Fibroblast of lung (primary cell): Measurements from ENCODE around the gene PXDN. TPM values are rescaled to one million over a fixed set of nuclear protein-coding genes. Genes with fewer than 3 reads are reported as not detected.

ENCODE experiments used
- DNase-seq, 2 donors: peaks; one replicate each; pipeline versions ENCODE4 v3.0.0 to v3.0.0-alpha.2; 2010; ENCODE audit warnings: low read depth in 2 of 2
- H2AFZ ChIP-seq: 2 replicates; pipeline ENCODE4 v1.5.1; 2012; ENCODE audit warnings: low read length, control low read depth, inconsistent platforms
- H3K27ac ChIP-seq: 2 replicates; pipeline ENCODE4 v1.5.1; 2011; ENCODE audit warnings: low read length, control low read depth; ENCODE audit not compliant: insufficient read depth
- H3K27me3 ChIP-seq: 2 replicates; pipeline ENCODE4 v1.5.1; 2011; ENCODE audit warnings: mild to moderate bottlenecking, low read length; ENCODE audit not compliant: control insufficient read depth, insufficient read depth
- H3K36me3 ChIP-seq: 2 replicates; pipeline ENCODE4 v1.5.1; 2011; ENCODE audit warnings: low read length; ENCODE audit not compliant: control insufficient read depth, insufficient read depth
- H3K4me1 ChIP-seq: 2 replicates; pipeline ENCODE4 v1.5.1; 2011; ENCODE audit warnings: low read length; ENCODE audit not compliant: control insufficient read depth, insufficient read depth; ENCODE audit errors: extremely low read depth
- H3K4me2 ChIP-seq: 2 replicates; pipeline ENCODE4 v1.5.1; 2011; ENCODE audit warnings: low read length, control low read depth; ENCODE audit not compliant: insufficient read depth; ENCODE audit errors: extremely low read depth
- H3K4me3 ChIP-seq, 4 experiments: fragments of 200-600 bp in 1 of 4; sonication (generic) in 1 of 4; replicated peaks in 1 of 4; 2 replicates each; pipeline ENCODE4 v1.5.1; 2011 to 2016; ENCODE audit warnings: low read length in 4 of 4, low read depth in 3 of 4, mild to moderate bottlenecking in 3 of 4, control low read depth in 2 of 4, inconsistent platforms in 1 of 4, mixed read lengths in 1 of 4; ENCODE audit not compliant: insufficient read depth in 1 of 4; ENCODE audit errors: control extremely low read depth in 1 of 4
- H3K79me2 ChIP-seq: 2 replicates; pipeline ENCODE4 v1.5.1; 2012; ENCODE audit warnings: mild to moderate bottlenecking, low read length, inconsistent platforms; ENCODE audit not compliant: control insufficient read depth, insufficient read depth
- H3K9ac ChIP-seq: 2 replicates; pipeline ENCODE4 v1.5.1; 2011; ENCODE audit warnings: mild to moderate bottlenecking, low read length, control low read depth; ENCODE audit not compliant: insufficient read depth
- H3K9me3 ChIP-seq: 2 replicates; pipeline ENCODE4 v1.5.1; 2012; ENCODE audit warnings: low read depth, low read length; ENCODE audit not compliant: control insufficient read depth, insufficient read depth
- H4K20me1 ChIP-seq: 2 replicates; pipeline ENCODE4 v1.5.1; 2011; ENCODE audit warnings: low read length; ENCODE audit not compliant: control insufficient read depth, insufficient read depth; ENCODE audit errors: extremely low read depth
- EZH2 ChIP-seq: IDR thresholded peaks from 2 replicates; pipeline ENCODE4 v1.5.1; 2012; ENCODE audit warnings: low read length, control low read depth, mild to moderate bottlenecking; ENCODE audit errors: missing control alignments
- polyA plus RNA-seq, 2 donors: library from polyadenylated mRNA; depleted of rRNA in 1 of 2; stranded (reverse) in 1 of 2; unstranded in 1 of 2; fragments of >200 nt; gene quantifications; 2 replicates each; pipeline ENCODE4 v1.2.1, GENCODE V29; 2011 to 2012; ENCODE audit warnings: missing spikeins in 1 of 2
- total RNA-seq: library from RNA; depleted of rRNA; stranded (reverse); fragments of >200 nt; gene quantifications from 2 replicates; pipeline ENCODE4 v1.2.1, GENCODE V29; 2014
- TF ChIP-seq, protein P1 (sequence below), 2 donors: IDR thresholded peaks in 1 of 2; conservative IDR thresholded peaks in 1 of 2; 1 replicate in 1 of 2; 2 replicates in 1 of 2; pipeline ENCODE4 v1.5.1; 2011 to 2012; ENCODE audit warnings: low read length in 2 of 2, control low read depth in 1 of 2, inconsistent platforms in 1 of 2, low read depth in 1 of 2, mild to moderate bottlenecking in 1 of 2

PXDN gene
- total and polyA plus RNA-seq, 2 donors (not counting 1 experiment from before 2014, with no cell fraction given): 153 to 298 TPM

DNA sequence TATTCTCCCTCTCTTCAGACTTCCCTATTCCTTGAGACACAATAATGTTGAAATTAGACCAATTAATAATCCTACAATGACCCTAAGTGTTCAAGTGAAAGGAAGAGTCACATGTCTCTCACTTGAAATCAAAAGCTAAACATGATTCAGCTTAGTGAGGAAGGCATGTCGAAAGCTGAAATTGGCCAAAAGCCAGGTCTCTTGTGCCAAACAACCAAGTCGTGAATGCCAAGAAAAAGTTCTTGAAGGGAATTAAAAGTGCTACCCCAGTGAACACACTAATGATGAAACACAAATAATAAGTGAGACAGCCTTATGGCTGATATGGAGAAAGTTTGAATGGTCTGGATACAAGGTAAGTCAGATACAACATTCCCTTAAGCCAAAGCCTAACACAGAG is 115.4 kb downstream of the PXDN start:
- peak; percentile 78 to 97 for DNase-seq
- peaks cover 8% of the 10 kb centered on the region for H3K4me1 ChIP-seq
- no peaks in the 10 kb centered on the region for H4K20me1 ChIP-seq
- no peak overlapping the region for H3K27ac ChIP-seq
- H2AFZ ChIP-seq: no peak overlapping the region
- H3K9ac ChIP-seq: no peak overlapping the region
- H3K79me2 ChIP-seq: no peaks in the 10 kb centered on the region
- H3K4me3 ChIP-seq: no peak overlapping the region
- no peak overlapping the region for H3K4me2 ChIP-seq
- H3K9me3 ChIP-seq: no peaks in the 10 kb centered on the region
- H3K36me3 ChIP-seq: peaks cover 4% of the 10 kb centered on the region
- H3K27me3 ChIP-seq: no peaks in the 10 kb centered on the region
- no peak for TF ChIP-seq EZH2
- TF ChIP-seq, protein P1, sequence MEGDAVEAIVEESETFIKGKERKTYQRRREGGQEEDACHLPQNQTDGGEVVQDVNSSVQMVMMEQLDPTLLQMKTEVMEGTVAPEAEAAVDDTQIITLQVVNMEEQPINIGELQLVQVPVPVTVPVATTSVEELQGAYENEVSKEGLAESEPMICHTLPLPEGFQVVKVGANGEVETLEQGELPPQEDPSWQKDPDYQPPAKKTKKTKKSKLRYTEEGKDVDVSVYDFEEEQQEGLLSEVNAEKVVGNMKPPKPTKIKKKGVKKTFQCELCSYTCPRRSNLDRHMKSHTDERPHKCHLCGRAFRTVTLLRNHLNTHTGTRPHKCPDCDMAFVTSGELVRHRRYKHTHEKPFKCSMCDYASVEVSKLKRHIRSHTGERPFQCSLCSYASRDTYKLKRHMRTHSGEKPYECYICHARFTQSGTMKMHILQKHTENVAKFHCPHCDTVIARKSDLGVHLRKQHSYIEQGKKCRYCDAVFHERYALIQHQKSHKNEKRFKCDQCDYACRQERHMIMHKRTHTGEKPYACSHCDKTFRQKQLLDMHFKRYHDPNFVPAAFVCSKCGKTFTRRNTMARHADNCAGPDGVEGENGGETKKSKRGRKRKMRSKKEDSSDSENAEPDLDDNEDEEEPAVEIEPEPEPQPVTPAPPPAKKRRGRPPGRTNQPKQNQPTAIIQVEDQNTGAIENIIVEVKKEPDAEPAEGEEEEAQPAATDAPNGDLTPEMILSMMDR (conservative IDR thresholded peaks at IDR 0.05 in 1 of 2, IDR thresholded peaks at IDR 0.05 in 1 of 2; ENCODE audit: low read depth in 1 of 2, low read length in 2 of 2): no peak

DNA sequence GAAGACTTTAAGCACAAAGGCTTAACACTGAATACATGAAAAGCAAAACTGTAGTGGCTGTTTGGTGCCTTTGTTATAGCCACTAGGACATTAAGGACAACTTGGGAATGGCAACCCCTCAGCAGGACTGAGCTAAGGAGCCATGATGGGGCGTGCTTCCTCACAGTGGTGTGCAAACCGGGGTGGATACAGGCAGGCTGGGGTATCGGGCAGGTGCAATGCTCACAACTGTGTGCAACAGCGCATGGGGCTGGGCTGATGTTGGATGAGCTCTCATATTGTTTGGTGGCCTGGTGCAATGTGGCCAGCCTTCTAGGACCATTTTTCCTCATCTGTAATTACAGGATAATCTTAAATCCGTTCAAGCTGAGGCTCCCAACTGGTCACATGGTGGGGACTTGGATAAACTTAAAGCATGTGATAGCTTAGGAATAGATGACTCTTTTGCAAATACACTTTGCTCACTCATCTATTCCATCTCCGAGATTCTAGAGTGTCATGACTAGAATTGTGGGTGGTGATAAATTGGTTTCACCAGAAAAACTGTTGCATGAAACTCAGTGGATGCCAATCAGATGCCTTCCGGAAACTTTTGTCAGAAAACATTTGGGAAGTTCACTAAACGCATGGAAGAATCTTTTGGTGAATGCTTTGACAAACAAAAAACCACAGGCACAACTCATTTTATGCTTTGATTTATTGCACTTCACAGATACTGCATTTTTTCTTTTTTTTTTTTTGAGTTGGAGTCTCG is 116.5 kb downstream of the PXDN start:
- H3K27me3 ChIP-seq: no peaks in the 10 kb centered on the region
- no peaks in the 10 kb centered on the region for H3K79me2 ChIP-seq
- TF ChIP-seq, protein P1 (conservative IDR thresholded peaks at IDR 0.05 in 1 of 2, IDR thresholded peaks at IDR 0.05 in 1 of 2; ENCODE audit: low read depth in 1 of 2, low read length in 2 of 2): no peak
- no peak for TF ChIP-seq EZH2
- peak in 1 of 2 donors; percentile 86 for DNase-seq
- H3K36me3 ChIP-seq: peaks cover 4% of the 10 kb centered on the region
- no peaks in the 10 kb centered on the region for H3K9me3 ChIP-seq
- no peak overlapping the region for H3K4me3 ChIP-seq
- no peak overlapping the region for H3K4me2 ChIP-seq
- H3K27ac ChIP-seq: no peak overlapping the region
- no peak overlapping the region for H3K9ac ChIP-seq
- no peaks in the 10 kb centered on the region for H4K20me1 ChIP-seq
- peaks cover 8% of the 10 kb centered on the region for H3K4me1 ChIP-seq
- no peak overlapping the region for H2AFZ ChIP-seq

DNA sequence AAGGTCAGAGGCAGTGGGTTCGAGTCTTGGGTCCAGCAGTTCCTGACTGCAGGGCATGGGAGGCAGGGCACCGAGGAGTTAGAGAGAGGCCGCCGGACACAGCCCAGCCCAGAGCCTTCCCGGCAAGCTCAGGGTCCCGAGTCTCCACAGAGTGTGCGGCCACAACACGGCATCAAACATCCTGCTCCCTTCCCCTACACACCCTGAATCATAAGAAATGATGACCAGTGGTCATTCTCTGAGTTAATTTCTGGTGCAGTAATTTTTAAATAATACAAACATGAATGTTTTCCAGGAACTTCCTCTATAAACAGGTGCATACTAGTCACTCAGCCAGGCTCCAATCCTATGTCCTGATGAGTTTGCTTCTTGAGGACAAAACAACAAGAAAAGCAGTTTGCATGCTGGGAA is 118.0 kb downstream of the PXDN start:
- Histone ChIP-seq H3K4me3 (no peak overlapping the region), H3K36me3 (no peaks in the 10 kb centered on the region), H3K79me2 (no peaks in the 10 kb centered on the region), H4K20me1 (no peaks in the 10 kb centered on the region), H3K4me1 (peaks cover 8% of the 10 kb centered on the region), H3K4me2 (no peak overlapping the region), H3K9me3 (no peaks in the 10 kb centered on the region), H3K27ac (no peak overlapping the region), H3K9ac (no peak overlapping the region), H3K27me3 (no peaks in the 10 kb centered on the region), H2AFZ (no peak overlapping the region)
- TF ChIP-seq, protein P1 (conservative IDR thresholded peaks at IDR 0.05 in 1 of 2, IDR thresholded peaks at IDR 0.05 in 1 of 2; ENCODE audit: low read depth in 1 of 2, low read length in 2 of 2): no peak
- no peak for DNase-seq
